Astrocyte (in vitro differentiated cells and primary cell): ENCODE results near the gene ADRA2C. TPM values are rescaled to one million over a fixed set of nuclear protein-coding genes. Genes with fewer than 3 reads are reported as not detected.
A peak's percentile ranks its signal among the peaks of the same experiment; 100 is the strongest.

Experiments
- DNase-seq: peaks from one replicate; pipeline ENCODE4 v3.0.0-alpha.2; 2010; ENCODE audit warnings: low read depth
- FAIRE-seq: peaks from 2 replicates; lab custom pipeline; 2011; peaks lifted over from hg19 to GRCh38; lab: Jason Lieb, UNC
- H2AFZ ChIP-seq: 2 replicates; pipeline ENCODE4 v1.6.0; 2012; ENCODE audit warnings: low read depth, low read length, inconsistent platforms
- H3K27ac ChIP-seq: 2 replicates; pipeline ENCODE4 v1.5.1; 2011; ENCODE audit warnings: low read depth, low read length, inconsistent platforms
- H3K27me3 ChIP-seq: 2 replicates; pipeline ENCODE4 v1.6.0; 2011; ENCODE audit warnings: low read length, inconsistent platforms; ENCODE audit not compliant: insufficient read depth
- H3K36me3 ChIP-seq: 2 replicates; pipeline ENCODE4 v1.5.1; 2011; ENCODE audit warnings: low read length, inconsistent platforms; ENCODE audit not compliant: insufficient read depth
- H3K4me1 ChIP-seq: 2 replicates; pipeline ENCODE4 v1.5.1; 2011; ENCODE audit warnings: low read length, inconsistent platforms; ENCODE audit not compliant: insufficient read depth
- H3K4me2 ChIP-seq: 2 replicates; pipeline ENCODE4 v1.6.0; 2012; ENCODE audit warnings: low read length, inconsistent platforms
- H3K4me3 ChIP-seq: 2 replicates; pipeline ENCODE4 v1.5.1; 2011; ENCODE audit warnings: low read depth, mild to moderate bottlenecking, low read length, inconsistent platforms; ENCODE audit not compliant: insufficient read depth
- H3K79me2 ChIP-seq: 2 replicates; pipeline ENCODE4 v1.6.0; 2012; ENCODE audit warnings: mild to moderate bottlenecking, low read length, inconsistent platforms; ENCODE audit not compliant: insufficient read depth
- H3K9ac ChIP-seq: 2 replicates; pipeline ENCODE4 v1.6.0; 2012; ENCODE audit warnings: mild to moderate bottlenecking, low read length, inconsistent platforms
- H3K9me3 ChIP-seq: 2 replicates; pipeline ENCODE4 v1.5.1; 2012; ENCODE audit warnings: low read depth, mild to moderate bottlenecking, low read length, inconsistent platforms; ENCODE audit not compliant: insufficient read depth
- H4K20me1 ChIP-seq: 2 replicates; pipeline ENCODE4 v1.6.0; 2012; ENCODE audit warnings: low read length, inconsistent platforms; ENCODE audit not compliant: insufficient read depth
- H3K27ac Mint-ChIP-seq: one replicate; pipeline ENCODE4 v1.8.0; 2021; ENCODE audit warnings: mild to moderate bottlenecking, mixed read lengths; ENCODE audit not compliant: unreplicated experiment
- H3K27me3 Mint-ChIP-seq: one replicate; pipeline ENCODE4 v1.8.0; 2021; ENCODE audit warnings: low read depth, mixed read lengths; ENCODE audit not compliant: unreplicated experiment
- H3K36me3 Mint-ChIP-seq: one replicate; pipeline ENCODE4 v1.8.0; 2021; ENCODE audit warnings: low read depth, mixed read lengths; ENCODE audit not compliant: unreplicated experiment
- H3K4me1 Mint-ChIP-seq: one replicate; pipeline ENCODE4 v1.8.0; 2021; ENCODE audit warnings: low read depth, mixed read lengths; ENCODE audit not compliant: unreplicated experiment
- H3K4me3 Mint-ChIP-seq: one replicate; pipeline ENCODE4 v1.8.0; 2021; ENCODE audit warnings: mild to moderate bottlenecking, moderate library complexity, mixed read lengths; ENCODE audit not compliant: unreplicated experiment
- H3K9me3 Mint-ChIP-seq: one replicate; pipeline ENCODE4 v1.8.0; 2021; ENCODE audit warnings: mild to moderate bottlenecking, mixed read lengths; ENCODE audit not compliant: unreplicated experiment
- EZH2 ChIP-seq: IDR thresholded peaks from 2 replicates; pipeline ENCODE4 v1.6.1; 2012; ENCODE audit warnings: mild to moderate bottlenecking, low read length, inconsistent platforms; ENCODE audit not compliant: insufficient read depth
- total RNA-seq: library from RNA; stranded (reverse); gene quantifications from 2 replicates; pipeline ENCODE4 v1.2.1, GENCODE V29; 2021
- TF ChIP-seq, protein P1 (sequence below): IDR thresholded peaks from 2 replicates; pipeline ENCODE4 v1.5.1; 2011; ENCODE audit warnings: low read depth, mild to moderate bottlenecking, inconsistent platforms, low read length, moderate library complexity; ENCODE audit not compliant: insufficient read depth

The ADRA2C gene
- total RNA-seq, 1 donor from 2014 or later: 4.2 TPM

GRCh38 chr4:3773552-3774001, 7.4 kb downstream of the ADRA2C start:
- Histone ChIP-seq H3K9me3 (no peaks in the 10 kb centered on the region), H3K27me3 (peaks cover 21% of the 10 kb centered on the region), H3K4me1 (no peaks in the 10 kb centered on the region), H3K79me2 (no peaks in the 10 kb centered on the region), H3K4me3 (no peak overlapping the region), H3K9ac (no peak overlapping the region), H2AFZ (no peak overlapping the region), H3K27ac (no peak overlapping the region), H3K4me2 (no peak overlapping the region), H4K20me1 (no peaks in the 10 kb centered on the region), H3K36me3 (no peaks in the 10 kb centered on the region)
- FAIRE-seq (no peak), DNase-seq (no peak)
- Mint-ChIP-seq H3K4me3 (no peak overlapping the region), H3K36me3 (no peaks in the 10 kb centered on the region), H3K27me3 (peaks cover 56% of the 10 kb centered on the region), H3K27ac (no peak overlapping the region), H3K4me1 (no peaks in the 10 kb centered on the region), H3K9me3 (no peaks in the 10 kb centered on the region)
- TF ChIP-seq, protein P1, sequence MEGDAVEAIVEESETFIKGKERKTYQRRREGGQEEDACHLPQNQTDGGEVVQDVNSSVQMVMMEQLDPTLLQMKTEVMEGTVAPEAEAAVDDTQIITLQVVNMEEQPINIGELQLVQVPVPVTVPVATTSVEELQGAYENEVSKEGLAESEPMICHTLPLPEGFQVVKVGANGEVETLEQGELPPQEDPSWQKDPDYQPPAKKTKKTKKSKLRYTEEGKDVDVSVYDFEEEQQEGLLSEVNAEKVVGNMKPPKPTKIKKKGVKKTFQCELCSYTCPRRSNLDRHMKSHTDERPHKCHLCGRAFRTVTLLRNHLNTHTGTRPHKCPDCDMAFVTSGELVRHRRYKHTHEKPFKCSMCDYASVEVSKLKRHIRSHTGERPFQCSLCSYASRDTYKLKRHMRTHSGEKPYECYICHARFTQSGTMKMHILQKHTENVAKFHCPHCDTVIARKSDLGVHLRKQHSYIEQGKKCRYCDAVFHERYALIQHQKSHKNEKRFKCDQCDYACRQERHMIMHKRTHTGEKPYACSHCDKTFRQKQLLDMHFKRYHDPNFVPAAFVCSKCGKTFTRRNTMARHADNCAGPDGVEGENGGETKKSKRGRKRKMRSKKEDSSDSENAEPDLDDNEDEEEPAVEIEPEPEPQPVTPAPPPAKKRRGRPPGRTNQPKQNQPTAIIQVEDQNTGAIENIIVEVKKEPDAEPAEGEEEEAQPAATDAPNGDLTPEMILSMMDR: no peak

DNA sequence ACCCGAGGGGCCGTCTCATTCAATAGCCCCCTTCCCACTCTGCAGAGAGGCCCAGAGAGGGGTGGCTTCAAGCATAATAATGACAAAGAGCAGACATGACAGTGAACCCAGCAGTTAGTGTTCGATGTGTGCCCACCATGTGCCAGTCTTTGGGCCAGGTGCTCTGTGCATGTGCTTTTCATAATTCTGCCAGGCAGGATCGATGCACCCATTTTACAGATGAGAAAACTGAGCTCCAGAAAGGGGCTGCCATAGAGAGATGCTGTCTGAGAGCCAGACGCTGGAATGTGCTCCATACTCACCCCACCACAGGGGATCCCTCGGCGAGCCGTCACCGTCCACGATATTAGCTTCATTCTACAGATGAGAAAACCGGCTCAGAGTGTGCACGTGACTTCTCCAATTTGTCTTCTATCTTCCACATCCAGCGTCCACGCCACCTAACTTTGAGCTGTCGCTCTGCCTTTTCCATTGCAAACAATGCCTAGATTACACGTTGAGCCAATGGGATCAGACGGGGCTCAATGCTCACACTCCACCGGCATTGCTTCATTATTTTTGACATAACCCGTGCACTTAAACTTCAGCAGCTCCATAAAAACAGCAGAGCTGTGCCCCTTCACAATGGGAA, 8.2 kb downstream of the ADRA2C start:
- no peak for TF ChIP-seq EZH2
- TF ChIP-seq, protein P1: no peak
- no peak overlapping the region for H2AFZ ChIP-seq
- H3K36me3 ChIP-seq: no peaks in the 10 kb centered on the region
- H4K20me1 ChIP-seq: no peaks in the 10 kb centered on the region
- peak overlapping the region; percentile 8 for H3K27ac Mint-ChIP-seq
- no peaks in the 10 kb centered on the region for H3K36me3 Mint-ChIP-seq
- no peak for FAIRE-seq
- H3K27ac ChIP-seq: no peak overlapping the region
- H3K9ac ChIP-seq: no peak overlapping the region
- H3K79me2 ChIP-seq: no peaks in the 10 kb centered on the region
- no peaks in the 10 kb centered on the region for H3K9me3 ChIP-seq
- no peaks in the 10 kb centered on the region for H3K4me1 ChIP-seq
- no peak overlapping the region for H3K4me3 Mint-ChIP-seq
- H3K27me3 Mint-ChIP-seq: peaks cover 53% of the 10 kb centered on the region
- H3K9me3 Mint-ChIP-seq: no peaks in the 10 kb centered on the region
- no peak for DNase-seq
- H3K4me1 Mint-ChIP-seq: no peaks in the 10 kb centered on the region
- no peak overlapping the region for H3K4me3 ChIP-seq
- no peak overlapping the region for H3K4me2 ChIP-seq
- peaks cover 18% of the 10 kb centered on the region for H3K27me3 ChIP-seq

DNA sequence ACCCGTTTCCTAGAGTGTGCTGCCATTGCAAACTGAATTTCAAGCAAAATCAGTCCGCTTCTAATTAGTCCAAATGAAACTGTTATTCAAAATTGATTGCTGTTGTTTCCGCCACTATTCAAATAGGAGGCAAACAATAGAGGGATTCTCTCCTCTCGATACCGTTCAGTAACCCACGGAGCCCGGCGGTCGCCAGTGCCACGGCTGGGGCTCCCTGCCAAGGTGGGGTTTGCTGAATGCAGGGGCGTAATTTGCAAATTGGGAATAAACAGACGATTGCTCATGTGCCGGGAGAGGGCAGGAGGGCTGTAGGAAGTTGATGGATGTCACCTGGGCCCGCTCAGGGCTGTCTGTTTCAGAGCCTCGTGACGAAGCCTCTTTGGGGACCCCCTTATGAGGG, 8.8 kb downstream of the ADRA2C start:
- no peaks in the 10 kb centered on the region for H3K36me3 Mint-ChIP-seq
- no peaks in the 10 kb centered on the region for H3K4me1 Mint-ChIP-seq
- H3K79me2 ChIP-seq: no peaks in the 10 kb centered on the region

More for the DNA sequence above, 8.8 kb downstream of the ADRA2C start:
- Mint-ChIP-seq H3K9me3 (no peaks in the 10 kb centered on the region), H3K27me3 (peaks cover 55% of the 10 kb centered on the region), H3K4me3 (peak overlapping the region; percentile 37), H3K27ac (no peak overlapping the region)
- TF ChIP-seq, protein P1: no peak
- TF ChIP-seq EZH2: no peak
- Histone ChIP-seq H3K4me3 (no peak overlapping the region), H3K4me1 (no peaks in the 10 kb centered on the region), H4K20me1 (no peaks in the 10 kb centered on the region), H2AFZ (no peak overlapping the region), H3K9me3 (no peaks in the 10 kb centered on the region), H3K4me2 (no peak overlapping the region), H3K27me3 (peaks cover 16% of the 10 kb centered on the region), H3K36me3 (no peaks in the 10 kb centered on the region), H3K9ac (no peak overlapping the region), H3K27ac (no peak overlapping the region)
- FAIRE-seq (no peak), DNase-seq (no peak)
